Activated CD8-positive, alpha-beta memory T cell treated with anti-CD3 and anti-CD28 coated beads, Interleukin-2, amount 10 ng/mL, durations not matched to agents 7 days and 5 days (primary cell): ENCODE measurements around the gene ATP7A. TPM values are rescaled to one million over a fixed set of nuclear protein-coding genes. Genes with fewer than 3 reads are reported as not detected.
A peak's percentile ranks its signal among the peaks of the same experiment; 100 is the strongest.
"Not testable (repeated sequence)": the region's sequence is repeated elsewhere in the genome, so short reads cannot be mapped to it uniquely, and the experiment has no call there.

Experiments
- ATAC-seq: fragments of 150-1000 bp; cut with Tn5 transposase; one replicate; pipeline ENCODE4 v1.10.0; 2021; ENCODE audit warnings: moderate library complexity
- CTCF ChIA-PET: fragments of 350-600 bp; sonication (Branson Sonifier 250); formaldehyde crosslinking; loops from one replicate; lab custom pipeline; 2021; ENCODE audit warnings: antibody characterized with exemption; lab: Charles Lee
- DNase-seq: peaks from one replicate; pipeline ENCODE4 v3.0.0-alpha.2; 2020
- H3K27ac Mint-ChIP-seq: one replicate; pipeline ENCODE4 v1.8.0; 2021; ENCODE audit warnings: mild to moderate bottlenecking, mixed read lengths
- H3K27me3 Mint-ChIP-seq: one replicate; pipeline ENCODE4 v1.8.0; 2021; ENCODE audit warnings: mixed read lengths
- H3K36me3 Mint-ChIP-seq: one replicate; pipeline ENCODE4 v1.8.0; 2021; ENCODE audit warnings: mild to moderate bottlenecking, mixed read lengths
- H3K4me1 Mint-ChIP-seq: one replicate; pipeline ENCODE4 v1.8.0; 2021; ENCODE audit warnings: mixed read lengths
- H3K4me3 Mint-ChIP-seq: one replicate; pipeline ENCODE4 v1.8.0; 2021; ENCODE audit warnings: mild to moderate bottlenecking, moderate library complexity, mixed read lengths
- H3K9me3 Mint-ChIP-seq: one replicate; pipeline ENCODE4 v1.8.0; 2022; ENCODE audit warnings: low read depth, mixed read lengths
- total RNA-seq, 2 experiments: library from RNA; stranded (reverse); gene quantifications; one replicate each; pipeline ENCODE4 v1.2.3, GENCODE V29; 2021

The ATP7A gene
- total RNA-seq, 2 experiments from 2014 or later = 10.0 to 11.9 TPM

- H3K36me3 Mint-ChIP-seq = peaks cover 25% of the 10 kb centered on the region
- DNase-seq = peak; percentile 87
- peak; percentile 86 for ATAC-seq
- H3K27ac Mint-ChIP-seq = peak overlapping the region; percentile 92
- peak overlapping the region; percentile 53 for H3K4me3 Mint-ChIP-seq
- H3K27me3 Mint-ChIP-seq, H3K9me3 Mint-ChIP-seq: not testable (repeated sequence)
- peaks cover 23% of the 10 kb centered on the region for H3K4me1 Mint-ChIP-seq
- CTCF ChIA-PET = interaction anchor here (2.5 kb wide), 1 partner anchor 19 kb away, joined by 9 read pairs; no protein-coding TSS in a partner anchor
Measured at GRCh38 chrX:78073147-78074077, 162.9 kb downstream of the ATP7A start.

- peak; percentile 24 for ATAC-seq
- no peaks in the 10 kb centered on the region for H3K27me3 Mint-ChIP-seq
- DNase-seq = no peak
- peaks cover 23% of the 10 kb centered on the region for H3K4me1 Mint-ChIP-seq
- peaks cover 25% of the 10 kb centered on the region for H3K36me3 Mint-ChIP-seq
- no peak overlapping the region for H3K4me3 Mint-ChIP-seq
- CTCF ChIA-PET = interaction anchor here (2.5 kb wide), 1 partner anchor 18 kb away, joined by 9 read pairs; no protein-coding TSS in a partner anchor
- no peak overlapping the region for H3K27ac Mint-ChIP-seq
- H3K9me3 Mint-ChIP-seq = peaks cover 4% of the 10 kb centered on the region
Measured at GRCh38 chrX:78074088-78074487, 163.6 kb downstream of the ATP7A start.

- H3K9me3 Mint-ChIP-seq = peaks cover 4% of the 10 kb centered on the region
- DNase-seq (peak; percentile 48), ATAC-seq (no peak)
- no peaks in the 10 kb centered on the region for H3K27me3 Mint-ChIP-seq
- H3K27ac Mint-ChIP-seq = peak overlapping the region; percentile 84
- no peak overlapping the region for H3K4me3 Mint-ChIP-seq
- H3K36me3 Mint-ChIP-seq = peaks cover 28% of the 10 kb centered on the region
- CTCF ChIA-PET = no interaction called here
- H3K4me1 Mint-ChIP-seq = peaks cover 23% of the 10 kb centered on the region
Measured at GRCh38 chrX:78075787-78076389, 165.4 kb downstream of the ATP7A start.

GRCh38 chrX:78081413-78081812 is 170.9 kb downstream of the ATP7A start:
- H3K36me3 Mint-ChIP-seq = peaks cover 14% of the 10 kb centered on the region
- H3K4me1 Mint-ChIP-seq, CTCF ChIA-PET, ATAC-seq, H3K27me3 Mint-ChIP-seq, H3K27ac Mint-ChIP-seq, H3K9me3 Mint-ChIP-seq, H3K4me3 Mint-ChIP-seq, DNase-seq: not testable (repeated sequence)

GRCh38 chrX:78092296-78092695 is 181.8 kb downstream of the ATP7A start:
- CTCF ChIA-PET = interaction anchor here (0.6 to 2.9 kb wide), 11 partner anchors 9 to 499 kb away, joined by 3 to 11 read pairs (median 5); partner anchors contain the start of genes ATP7A, COX7B and PGK1
- peak overlapping the region; percentile 24 for H3K27ac Mint-ChIP-seq
- DNase-seq = peak; percentile 50
- no peaks in the 10 kb centered on the region for H3K36me3 Mint-ChIP-seq
- no peaks in the 10 kb centered on the region for H3K9me3 Mint-ChIP-seq
- H3K27me3 Mint-ChIP-seq = peaks cover 5% of the 10 kb centered on the region
- ATAC-seq = peak; percentile 80
- peaks cover 12% of the 10 kb centered on the region for H3K4me1 Mint-ChIP-seq
- H3K4me3 Mint-ChIP-seq = no peak overlapping the region

GRCh38 chrX:78098108-78098507 is 187.6 kb downstream of the ATP7A start:
- H3K9me3 Mint-ChIP-seq = no peaks in the 10 kb centered on the region
- H3K4me1 Mint-ChIP-seq = peaks cover 21% of the 10 kb centered on the region
- ATAC-seq (no peak), DNase-seq (no peak)
- CTCF ChIA-PET = interaction anchor here (1.4 kb wide), 1 partner anchor 199 kb away, joined by 3 read pairs; the partner anchor contains the start of gene COX7B
- H3K27me3 Mint-ChIP-seq = no peaks in the 10 kb centered on the region
- H3K36me3 Mint-ChIP-seq = peaks cover 6% of the 10 kb centered on the region
- H3K27ac Mint-ChIP-seq = no peak overlapping the region
- H3K4me3 Mint-ChIP-seq = no peak overlapping the region

Other genes starting within 250 kb of the ATP7A start
- gene ATRX, start 124.5 kb upstream of the ATP7A start, total RNA-seq = 10 to 100 TPM; 67.4 to 78.4 TPM
- 10 to 100 TPM; 40.1 to 44.4 TPM for gene MAGT1, start 15.3 kb upstream of the ATP7A start, total RNA-seq
- 100 to 1,000 TPM; 256 to 279 TPM for gene COX7B, start 11.2 kb upstream of the ATP7A start, total RNA-seq
- gene PGAM4, start 58.9 kb downstream of the ATP7A start, total RNA-seq = not detected
- gene PGK1, start 193.6 kb downstream of the ATP7A start, total RNA-seq = 100 to 1,000 TPM; 782 to 877 TPM
- 10 to 100 TPM; 10.0 to 18.5 TPM for gene TAF9B, start 229.0 kb downstream of the ATP7A start, total RNA-seq